Liver (tissue), 9 donors: ENCODE measurements around the gene RPTOR. TPM values are rescaled to one million over a fixed set of nuclear protein-coding genes. Genes with fewer than 3 reads are reported as not detected.

Experiments used
- DNase-seq: peaks from one replicate; pipeline ENCODE4 v3.0.0-alpha.2; 2017; ENCODE audit warnings: low spot score
- H3K27ac ChIP-seq, 2 donors: one replicate each; pipeline ENCODE4 v1.7.0; 2013; ENCODE audit warnings: inconsistent platforms in 2 of 2, low read length in 2 of 2, control low read depth in 1 of 2, low read depth in 1 of 2, mild to moderate bottlenecking in 1 of 2
- H3K27me3 ChIP-seq, 4 donors: one replicate each; pipeline versions ENCODE4 v1.6.1 to v1.7.0; 2013; ENCODE audit warnings: low read length in 3 of 4, inconsistent platforms in 1 of 4, mild to moderate bottlenecking in 1 of 4, moderate library complexity in 1 of 4; ENCODE audit not compliant: control insufficient read depth in 4 of 4, insufficient read depth in 4 of 4
- H3K36me3 ChIP-seq, 4 donors: one replicate each; pipeline versions ENCODE4 v1.6.1 to v1.7.0; 2013; ENCODE audit warnings: low read length in 3 of 4, mild to moderate bottlenecking in 3 of 4, low read depth in 1 of 4, moderate library complexity in 1 of 4; ENCODE audit not compliant: control insufficient read depth in 4 of 4, insufficient read depth in 3 of 4
- H3K4me1 ChIP-seq, 4 donors: one replicate each; pipeline versions ENCODE4 v1.6.1 to v1.7.0; 2013; ENCODE audit warnings: low read length in 3 of 4, mild to moderate bottlenecking in 3 of 4, moderate library complexity in 1 of 4; ENCODE audit not compliant: control insufficient read depth in 4 of 4, insufficient read depth in 4 of 4
- H3K4me3 ChIP-seq, 3 donors: one replicate each; pipeline versions ENCODE4 v1.6.1 to v1.7.0; 2013; ENCODE audit warnings: low read length in 3 of 3, control low read depth in 1 of 3, low read depth in 1 of 3, mild to moderate bottlenecking in 1 of 3
- H3K9ac ChIP-seq, 2 donors: one replicate each; pipeline ENCODE4 v1.7.0; 2013; ENCODE audit warnings: low read length in 2 of 2, mild to moderate bottlenecking in 2 of 2, moderate library complexity in 2 of 2, control low read depth in 1 of 2, low read depth in 1 of 2
- H3K9me3 ChIP-seq, 4 donors: one replicate each; pipeline versions ENCODE4 v1.6.1 to v1.7.0; 2013; ENCODE audit warnings: low read length in 3 of 4; ENCODE audit not compliant: control insufficient read depth in 4 of 4
- ATF3 ChIP-seq: IDR thresholded peaks from 2 replicates; pipeline ENCODE4 v1.6.1; 2016; ENCODE audit warnings: antibody characterized with exemption
- CTCF ChIP-seq: fragments of 150-350 bp; IDR thresholded peaks from 2 replicates; pipeline ENCODE4 v1.5.1; 2017; ENCODE audit warnings: improper control_type of control experiment, low read depth, low read length; ENCODE audit not compliant: missing input control
- FOXA1 ChIP-seq: IDR thresholded peaks from 2 replicates; pipeline ENCODE4 v1.6.1; 2016; ENCODE audit warnings: antibody characterized with exemption
- FOXA2 ChIP-seq: IDR thresholded peaks from 2 replicates; pipeline ENCODE4 v1.6.1; 2016; ENCODE audit warnings: antibody characterized with exemption
- HNF4A ChIP-seq, 2 donors: conservative IDR thresholded peaks; 2 replicates each; pipeline ENCODE4 v1.6.1; 2016; ENCODE audit warnings: antibody characterized with exemption in 2 of 2, mild to moderate bottlenecking in 2 of 2
- HNF4G ChIP-seq: IDR thresholded peaks from 2 replicates; pipeline ENCODE4 v1.6.1; 2016; ENCODE audit warnings: antibody characterized with exemption
- JUND ChIP-seq, 2 donors: IDR thresholded peaks; 2 replicates each; pipeline ENCODE4 v1.6.1; 2016; ENCODE audit warnings: antibody characterized with exemption in 2 of 2
- MAX ChIP-seq: IDR thresholded peaks from 2 replicates; pipeline ENCODE4 v1.6.1; 2016; ENCODE audit warnings: antibody characterized with exemption
- RAD21 ChIP-seq, 2 donors: IDR thresholded peaks; 2 replicates each; pipeline ENCODE4 v1.6.1; 2016; ENCODE audit warnings: antibody characterized with exemption in 2 of 2, mild to moderate bottlenecking in 2 of 2
- REST ChIP-seq: IDR thresholded peaks from 2 replicates; pipeline ENCODE4 v1.6.1; 2016; ENCODE audit warnings: antibody characterized with exemption, mild to moderate bottlenecking
- RXRA ChIP-seq, 2 donors: IDR thresholded peaks; 2 replicates each; pipeline ENCODE4 v1.6.1; 2017 to 2018; ENCODE audit warnings: antibody characterized with exemption in 2 of 2, mild to moderate bottlenecking in 1 of 2
- SP1 ChIP-seq: IDR thresholded peaks from 2 replicates; pipeline ENCODE4 v1.6.1; 2018; ENCODE audit warnings: antibody characterized with exemption, mild to moderate bottlenecking
- TAF1 ChIP-seq: conservative IDR thresholded peaks from 2 replicates; pipeline ENCODE4 v1.6.1; 2016; ENCODE audit warnings: antibody characterized with exemption, mild to moderate bottlenecking
- YY1 ChIP-seq: IDR thresholded peaks from 2 replicates; pipeline ENCODE4 v1.6.1; 2016; ENCODE audit warnings: antibody characterized with exemption, mild to moderate bottlenecking
- ZBTB33 ChIP-seq: IDR thresholded peaks from 2 replicates; pipeline ENCODE4 v1.6.1; 2016; ENCODE audit warnings: antibody characterized with exemption
- WGBS: extraction: QIAGEN DNeasy Blood & Tissue Kit; methylation state at CpG from one replicate; pipeline ENCODE4 v1.1.7; 2013; 5-methylcytosine and 5-hydroxymethylcytosine counted together
- polyA plus RNA-seq, 2 donors: library from polyadenylated mRNA; stranded (reverse) in 1 of 2; unstranded in 1 of 2; fragments of 200-250 nt in 1 of 2; fragments of >200 nt in 1 of 2; fragmentation: Nextera tagmentation in 1 of 2; extraction: Ambion mirVana in 1 of 2; gene quantifications; one replicate each; pipeline versions ENCODE4 v1.2.1 to v1.2.3, GENCODE V29; 2013 to 2015
- total RNA-seq, 2 donors: library from RNA; depleted of rRNA; stranded (reverse); fragments of >200 nt; gene quantifications; one replicate each; pipeline ENCODE4 v1.2.3, GENCODE V29; 2014
- donor health status: healthy.
- donor health status: healthy.
- donor health status: healthy.
- donor health status: healthy.
- donor health status: healthy.

The RPTOR gene
- total and polyA plus RNA-seq, 4 donors = 4.8 to 25.4 (median 11.6) TPM

- H3K9me3 ChIP-seq = no peaks in the 10 kb centered on the region
- peaks cover 1 to 10% (median 2%) of the 10 kb centered on the region in 4 donors for H3K36me3 ChIP-seq
- no peak for DNase-seq
- H3K4me1 ChIP-seq = no peaks in the 10 kb centered on the region
- TF ChIP-seq REST (no peak), HNF4A (conservative IDR thresholded peaks at IDR 0.05) (no peak), HNF4G (no peak), SP1 (no peak), YY1 (no peak), MAX (no peak), RXRA (IDR thresholded peaks at IDR 0.05) (no peak), ATF3 (no peak), CTCF (no peak), ZBTB33 (no peak), JUND (IDR thresholded peaks at IDR 0.05) (no peak), TAF1 (no peak), FOXA1 (no peak), RAD21 (IDR thresholded peaks at IDR 0.05) (no peak), FOXA2 (no peak)
- H3K27me3 ChIP-seq = no peaks in the 10 kb centered on the region
- no peak overlapping the region for H3K4me3 ChIP-seq
- H3K27ac ChIP-seq = no peak overlapping the region
- WGBS = 89% methylated on average over 12 of the region's 12 CpGs
- H3K9ac ChIP-seq = no peak overlapping the region
Measured at GRCh38 chr17:80936723-80937122, 392.1 kb downstream of the RPTOR start.
